SK-N-DZ (cell line): ENCODE results near the gene CSNK1D.
"Not testable (repeated sequence)": the region's sequence is repeated elsewhere in the genome, so short reads cannot be mapped to it uniquely, and the experiment has no call there.

Experiments used
- DNase-seq: peaks from one replicate; pipeline ENCODE4 v3.0.0-alpha.2; 2015; ENCODE audit warnings: low spot score

CSNK1D gene

GRCh38 chr17:82274134-82275020, 877 bp upstream of the CSNK1D start:
- no peak for DNase-seq

- DNase-seq, result no peak
These were observed 789 bp downstream of the CSNK1D start for GRCh38 chr17:82272495-82273326.

GRCh38 chr17:82271401-82271800, 2.1 kb downstream of the CSNK1D start:
- no peak for DNase-seq

GRCh38 chr17:82270651-82271050, 2.8 kb downstream of the CSNK1D start:
- DNase-seq, result no peak

GRCh38 chr17:82269882-82270500, 3.5 kb downstream of the CSNK1D start:
- no peak for DNase-seq

GRCh38 chr17:82269138-82269881, 4.2 kb downstream of the CSNK1D start:
- DNase-seq, result no peak

- DNase-seq, result no peak
These were observed 5.7 kb downstream of the CSNK1D start for GRCh38 chr17:82267575-82268379.

- DNase-seq, result no peak
These were observed 7.4 kb downstream of the CSNK1D start for GRCh38 chr17:82266142-82266541.

- no peak for DNase-seq
These were observed 9.9 kb downstream of the CSNK1D start for GRCh38 chr17:82263641-82264040.

- no peak for DNase-seq
These were observed 11.2 kb downstream of the CSNK1D start for GRCh38 chr17:82262344-82262743.

- not testable (repeated sequence) for DNase-seq
These were observed 13.2 kb downstream of the CSNK1D start for GRCh38 chr17:82259972-82260961.

GRCh38 chr17:82258555-82258954, 14.9 kb downstream of the CSNK1D start:
- no peak for DNase-seq

- no peak for DNase-seq
These were observed 16.0 kb downstream of the CSNK1D start for GRCh38 chr17:82257473-82257872.

- DNase-seq, result no peak
These were observed 17.1 kb downstream of the CSNK1D start for GRCh38 chr17:82256242-82256885.

- DNase-seq, result no peak
These were observed 18.0 kb downstream of the CSNK1D start for GRCh38 chr17:82255402-82255972.

GRCh38 chr17:82254746-82255145, 18.8 kb downstream of the CSNK1D start:
- not testable (repeated sequence) for DNase-seq

- DNase-seq, result not testable (repeated sequence)
These were observed 19.4 kb downstream of the CSNK1D start for GRCh38 chr17:82254096-82254495.

- DNase-seq, result no peak
These were observed 20.3 kb downstream of the CSNK1D start for GRCh38 chr17:82253179-82253544.
